Effector CD4-positive, alpha-beta T cell (primary cell): ENCODE results near the gene ATP23.
A peak's percentile ranks its signal among the peaks of the same experiment; 100 is the strongest.

Experiments used
- DNase-seq: peaks from one replicate; pipeline ENCODE4 v3.0.0-alpha.2; 2020
- total RNA-seq: gene quantifications from one replicate; lab custom pipeline; 2026; lab: John Stamatoyannopoulos, UW

ATP23 gene, protein sequence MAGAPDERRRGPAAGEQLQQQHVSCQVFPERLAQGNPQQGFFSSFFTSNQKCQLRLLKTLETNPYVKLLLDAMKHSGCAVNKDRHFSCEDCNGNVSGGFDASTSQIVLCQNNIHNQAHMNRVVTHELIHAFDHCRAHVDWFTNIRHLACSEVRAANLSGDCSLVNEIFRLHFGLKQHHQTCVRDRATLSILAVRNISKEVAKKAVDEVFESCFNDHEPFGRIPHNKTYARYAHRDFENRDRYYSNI
- 7.7 reads per million, percentile 27 among the genes with 10 or more reads in this experiment for total RNA-seq

GRCh38 chr12:57941165-57941894, at the start of gene ATP23:
ATP23 (plus strand) TSS chr12:57941567; CDS start chr12:57941702, 135 bp downstream.
- DNase-seq: peak; percentile 89

DNA sequence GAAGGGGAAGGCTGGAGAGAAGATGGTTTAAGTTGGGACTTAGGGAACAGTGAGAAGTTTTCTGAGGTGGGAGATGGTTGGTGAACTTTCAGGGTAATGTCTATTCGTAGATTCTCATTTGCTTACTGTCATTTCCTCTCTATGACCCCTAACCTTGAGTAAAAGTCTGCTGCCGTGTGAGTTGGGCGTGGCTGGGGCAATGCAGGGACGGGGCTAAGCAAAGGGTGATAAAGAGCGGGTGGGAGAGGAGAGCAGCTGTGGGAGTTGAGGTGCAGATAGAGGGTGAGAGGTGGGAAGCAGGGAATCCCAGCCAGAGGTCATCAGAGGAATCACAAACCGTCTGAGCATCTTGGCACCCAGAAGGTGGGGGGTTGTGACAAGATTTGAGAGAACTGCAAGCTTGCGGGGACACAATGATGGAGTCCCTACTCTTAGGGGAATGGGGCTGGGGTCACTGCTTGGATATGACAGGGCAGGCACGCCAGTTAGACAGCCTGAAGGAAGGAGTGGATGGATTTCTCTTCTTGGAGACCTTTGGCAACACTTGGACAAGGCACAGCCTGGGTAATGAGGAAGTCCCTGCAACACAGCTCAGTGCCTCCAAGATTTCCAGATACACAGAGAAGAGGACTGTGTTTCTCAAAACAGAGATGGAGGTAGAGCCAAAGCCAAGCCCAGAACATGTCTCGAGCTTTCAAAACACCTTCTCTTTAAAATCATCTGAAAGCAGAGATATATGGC, 49.0 kb upstream of the ATP23 start:
- DNase-seq: no peak

- no peak for DNase-seq
These were observed 47.7 kb upstream of the ATP23 start for GRCh38 chr12:57893431-57894353.

GRCh38 chr12:57894399-57895292, 46.7 kb upstream of the ATP23 start:
- DNase-seq: no peak

DNA sequence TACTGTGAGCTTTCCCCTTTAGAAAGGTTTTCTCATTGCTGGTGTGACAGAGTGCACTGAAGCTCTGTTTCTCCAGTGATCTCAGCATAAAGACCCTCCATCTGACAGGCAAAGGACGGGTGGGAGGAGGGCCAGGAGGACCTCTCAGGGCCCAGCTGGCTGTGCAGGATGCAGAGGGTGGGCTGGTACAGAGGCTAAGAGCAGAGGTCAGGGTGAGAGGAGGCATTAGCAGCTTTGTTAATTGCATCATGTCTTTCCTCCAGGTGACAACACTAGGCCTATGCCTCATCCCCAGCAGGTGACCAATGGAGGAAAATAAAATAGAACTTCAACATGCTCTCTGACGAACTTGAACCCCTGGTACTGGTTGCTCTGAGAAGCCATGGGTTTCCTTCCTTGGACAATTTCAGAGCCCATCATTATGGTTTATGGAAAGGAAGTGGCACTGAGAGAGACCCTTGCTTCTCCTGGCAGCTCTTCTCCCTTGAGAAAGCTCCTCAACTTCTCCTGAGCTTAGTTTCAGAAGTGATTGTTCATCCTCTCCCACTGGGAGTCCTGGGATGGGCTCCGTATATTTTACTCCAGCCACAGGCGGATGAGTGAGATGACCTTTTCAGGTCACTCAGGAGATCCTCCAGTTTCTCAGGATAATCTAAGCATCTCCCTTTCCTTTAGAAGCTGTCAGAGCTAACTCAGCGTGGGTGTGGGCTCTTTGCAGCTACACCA, 45.8 kb upstream of the ATP23 start:
- no peak for DNase-seq

GRCh38 chr12:57896115-57896433, 45.3 kb upstream of the ATP23 start:
- no peak for DNase-seq

DNA sequence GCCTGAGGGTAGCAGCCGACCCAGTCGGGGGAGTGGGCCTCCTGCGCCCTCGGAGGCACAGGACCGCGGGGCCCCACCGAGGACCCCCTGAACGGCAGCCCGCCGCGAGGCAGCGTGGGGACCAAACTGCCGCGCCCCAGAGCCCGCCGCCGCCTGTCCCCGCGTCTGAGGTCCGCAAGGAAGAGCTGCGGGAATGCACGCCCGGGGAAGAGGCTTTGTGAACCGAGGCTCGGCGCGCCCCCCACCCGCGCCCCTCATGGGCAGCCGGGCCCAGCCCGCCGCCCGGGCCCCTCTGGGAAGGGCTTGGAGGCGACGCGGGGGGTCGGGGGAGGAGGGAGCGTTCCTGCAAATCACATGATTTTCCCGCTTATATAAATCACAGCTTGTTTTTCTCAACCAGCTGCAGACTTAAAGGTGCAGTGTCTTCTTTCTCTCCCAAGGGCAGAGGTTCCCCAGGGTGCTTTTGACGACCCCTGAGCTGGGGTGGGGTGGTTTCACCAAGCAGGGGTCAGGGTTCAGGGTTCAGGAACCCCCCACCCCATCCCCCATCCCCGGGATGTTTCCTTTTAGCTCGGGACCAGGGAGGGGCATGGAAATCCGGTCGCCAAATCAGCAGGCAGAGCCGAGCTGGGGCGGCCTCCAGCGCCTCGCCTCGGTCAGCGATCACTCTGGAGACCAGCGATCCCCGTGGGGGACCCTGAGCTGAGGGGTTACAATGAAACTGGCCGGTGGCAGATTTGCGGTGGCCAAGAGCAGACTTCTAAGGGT, 44.7 kb upstream of the ATP23 start:
- DNase-seq: no peak

DNA sequence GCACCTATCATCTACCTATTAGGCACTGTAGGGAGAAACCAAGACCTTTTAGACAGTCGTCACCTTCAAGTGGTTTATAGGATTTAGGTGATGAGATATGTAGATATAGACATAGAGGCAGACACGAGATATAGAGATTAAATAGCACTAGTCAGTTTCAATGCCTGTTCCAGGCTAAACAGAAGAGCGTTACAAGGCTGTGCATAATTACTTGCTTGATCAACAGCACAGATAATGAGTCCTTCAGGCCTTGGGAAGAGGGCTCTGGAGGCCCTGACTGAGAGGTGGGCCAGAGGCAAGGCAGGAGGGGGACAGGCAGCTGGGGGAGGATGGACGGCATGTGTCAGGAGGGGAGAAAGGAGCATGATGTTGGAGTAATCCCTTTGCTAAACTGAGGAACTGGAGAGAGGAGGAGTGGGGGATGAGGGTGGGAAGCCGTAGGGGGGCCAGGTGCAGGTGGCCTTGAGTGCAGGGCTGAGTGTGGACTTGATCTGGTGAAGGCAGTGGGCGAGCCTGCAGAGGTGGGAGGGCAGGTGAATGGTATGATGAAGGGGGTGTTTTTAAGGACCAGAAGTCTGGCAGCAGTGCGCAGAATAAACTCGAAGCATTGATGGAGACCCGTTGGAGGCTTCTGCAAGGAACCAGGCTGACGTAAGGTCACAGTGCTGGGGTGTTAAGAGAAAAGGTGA, 43.9 kb upstream of the ATP23 start:
- no peak for DNase-seq

- DNase-seq: no peak
These were observed 42.9 kb upstream of the ATP23 start for GRCh38 chr12:57898308-57898970.

GRCh38 chr12:57899010-57899662, 42.2 kb upstream of the ATP23 start:
- DNase-seq: peak; percentile 80

DNA sequence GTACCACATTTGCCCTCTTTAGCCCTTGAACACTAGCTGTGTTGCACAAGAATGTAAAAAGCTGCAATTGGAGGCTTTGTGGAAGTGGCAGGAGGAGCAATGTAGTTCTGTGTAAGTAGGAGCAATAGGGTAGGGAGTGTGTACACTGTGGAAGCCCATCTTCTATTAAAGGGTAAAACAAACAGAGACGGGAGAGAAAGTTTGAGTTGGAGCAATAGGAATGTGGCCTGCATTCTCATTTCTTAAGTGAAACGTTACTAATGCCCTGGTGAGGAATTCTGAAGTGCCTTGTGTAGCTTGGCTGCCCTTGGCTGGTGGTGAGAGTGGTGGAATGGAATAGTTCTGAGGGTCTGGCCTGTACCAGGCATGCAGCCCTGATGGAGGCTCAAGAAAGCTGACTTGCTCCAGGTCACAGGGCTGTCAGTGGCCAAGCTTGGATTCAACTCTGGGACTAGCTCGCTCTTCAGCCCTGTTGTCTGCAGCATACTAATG, 38.8 kb upstream of the ATP23 start:
- DNase-seq: no peak

DNA sequence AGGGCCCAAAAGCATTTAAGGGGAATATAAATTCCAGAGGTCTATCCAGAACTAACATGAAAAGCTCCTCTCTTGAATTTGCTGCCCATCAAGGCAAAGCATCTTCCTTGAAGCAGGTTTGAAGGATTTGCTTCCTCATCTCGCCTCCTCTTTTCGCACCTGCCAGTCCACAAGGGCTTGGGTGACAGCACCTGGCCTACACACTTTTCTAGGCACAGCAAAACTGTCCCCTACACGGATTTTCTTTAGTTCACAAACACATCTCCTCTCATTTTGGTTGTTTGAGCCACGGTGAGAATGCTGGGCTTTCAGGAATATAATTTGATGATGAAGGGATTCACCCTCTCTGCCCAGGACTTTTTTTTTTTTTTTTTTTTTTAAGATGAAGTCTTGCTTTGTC, 36.9 kb upstream of the ATP23 start:
- no peak for DNase-seq

DNA sequence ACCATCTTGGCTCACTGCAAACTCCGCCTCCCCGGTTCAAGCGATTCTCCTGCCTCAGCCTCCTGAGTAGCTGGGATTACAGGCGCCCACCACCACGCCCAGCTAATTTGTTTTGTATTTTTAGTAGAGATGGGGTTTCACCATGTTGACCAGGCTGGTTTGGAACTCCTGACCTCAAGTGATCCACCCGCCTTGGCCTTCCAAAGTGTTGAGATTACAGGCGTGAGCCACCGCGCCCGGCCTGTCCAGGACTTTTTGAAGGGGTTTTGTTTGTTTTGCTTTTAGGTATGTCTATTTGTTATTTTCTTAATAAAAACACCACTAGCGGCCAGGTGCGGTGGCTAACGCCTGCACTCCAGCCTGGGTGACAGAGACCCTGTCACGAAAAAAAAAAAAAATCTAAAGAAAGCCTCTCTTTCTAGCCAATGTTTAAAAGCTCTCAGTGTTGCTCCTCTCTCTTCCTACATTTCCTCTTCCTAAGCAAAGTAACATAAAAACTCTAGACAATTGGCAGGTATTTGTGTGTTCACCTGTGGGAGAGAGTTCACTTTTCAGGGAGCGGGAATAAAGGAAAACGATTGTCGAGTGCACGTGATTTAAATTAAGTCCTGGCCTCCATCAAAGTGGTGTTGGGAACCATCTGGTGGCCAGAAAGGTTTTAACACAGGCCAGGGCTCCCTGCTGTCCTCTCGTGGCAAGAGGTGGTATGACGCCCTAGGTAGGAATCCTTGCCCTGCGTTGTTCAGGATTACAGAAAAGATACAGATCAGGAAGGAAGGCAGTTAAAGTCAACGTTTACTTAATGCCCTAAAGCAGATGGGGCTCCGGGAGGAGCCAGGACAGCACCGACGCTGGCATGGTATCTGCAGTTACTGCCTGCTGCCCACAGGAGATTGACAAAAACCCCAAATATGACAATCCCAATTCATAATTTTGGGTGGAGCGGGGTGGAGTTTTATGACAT, 36.2 kb upstream of the ATP23 start:
- peak; percentile 78 for DNase-seq

GRCh38 chr12:57905812-57906475, 35.4 kb upstream of the ATP23 start:
- no peak for DNase-seq

- no peak for DNase-seq
These were observed 34.5 kb upstream of the ATP23 start for GRCh38 chr12:57906821-57907220.

GRCh38 chr12:57907281-57907680, 34.1 kb upstream of the ATP23 start:
- no peak for DNase-seq
